G401 (cell line): Measurements from ENCODE around the gene ARID1B. TPM values are rescaled to one million over a fixed set of nuclear protein-coding genes. Genes with fewer than 3 reads are reported as not detected.
A peak's percentile ranks its signal among the peaks of the same experiment; 100 is the strongest.

Source experiments
- DNase-seq: peaks from one replicate; pipeline ENCODE4 v3.0.0-alpha.2; 2015; ENCODE audit warnings: low spot score
- in situ Hi-C: cut with HindIII; loops from 2 replicates; pipeline ENCODE4 v1.10.0; 2016; ENCODE audit warnings: low sequenced_read_pairs, mixed read lengths
- total RNA-seq: library from RNA; depleted of rRNA; stranded (reverse); fragments of >200 nt; shearing (Covaris generic); gene quantifications from 2 replicates; pipeline ENCODE4 v1.2.3, GENCODE V29; 2014; rRNA removed

The ARID1B gene
- total RNA-seq, result 15.0 and 24.3 TPM in 2 replicates

GRCh38 chr6:156776840-156777576 is at the start of gene ARID1B:
ARID1B (plus strand) TSS chr6:156777378; CDS start chr6:156777681, 303 bp downstream.
- in situ Hi-C loops, result no loop called here
- peak; percentile 82 for DNase-seq

GRCh38 chr6:156727715-156728385 is 49.3 kb upstream of the ARID1B start:
- DNase-seq, result no peak
- in situ Hi-C loops, result no loop called here

GRCh38 chr6:156729248-156729647 is 47.9 kb upstream of the ARID1B start:
- DNase-seq, result no peak
- in situ Hi-C loops, result no loop called here

GRCh38 chr6:156731396-156731795 is 45.8 kb upstream of the ARID1B start:
- in situ Hi-C loops, result no loop called here
- DNase-seq, result no peak

GRCh38 chr6:156735751-156736150 is 41.4 kb upstream of the ARID1B start:
- no peak for DNase-seq
- in situ Hi-C loops, result no loop called here

- in situ Hi-C loops, result no loop called here
Observed at GRCh38 chr6:156740604-156741003, 36.6 kb upstream of the ARID1B start.

GRCh38 chr6:156741287-156742073 is 35.7 kb upstream of the ARID1B start:
- in situ Hi-C loops, result no loop called here
- DNase-seq, result no peak

More at GRCh38 chr6:156740604-156741003, 36.6 kb upstream of the ARID1B start:
- no peak for DNase-seq

GRCh38 chr6:156747715-156748114 is 29.5 kb upstream of the ARID1B start:
- no peak for DNase-seq
- in situ Hi-C loops, result no loop called here

GRCh38 chr6:156748504-156748903 is 28.7 kb upstream of the ARID1B start:
- no peak for DNase-seq

GRCh38 chr6:156752666-156753301 is 24.4 kb upstream of the ARID1B start:
- no peak for DNase-seq
- in situ Hi-C loops, result no loop called here

More at GRCh38 chr6:156748504-156748903, 28.7 kb upstream of the ARID1B start:
- in situ Hi-C loops, result no loop called here

- in situ Hi-C loops, result no loop called here
- no peak for DNase-seq
Observed at GRCh38 chr6:156756630-156757610, 20.3 kb upstream of the ARID1B start.

- DNase-seq, result no peak
- in situ Hi-C loops, result no loop called here
Observed at GRCh38 chr6:156757849-156758248, 19.3 kb upstream of the ARID1B start.

GRCh38 chr6:156760377-156760776 is 16.8 kb upstream of the ARID1B start:
- in situ Hi-C loops, result no loop called here
- DNase-seq, result no peak

- DNase-seq, result no peak
- in situ Hi-C loops, result no loop called here
Observed at GRCh38 chr6:156762547-156762946, 14.6 kb upstream of the ARID1B start.

- no peak for DNase-seq
- in situ Hi-C loops, result no loop called here
Observed at GRCh38 chr6:156765117-156765516, 12.1 kb upstream of the ARID1B start.

GRCh38 chr6:156767603-156768467 is 9.3 kb upstream of the ARID1B start:
- no peak for DNase-seq
- in situ Hi-C loops, result no loop called here

- no peak for DNase-seq
- in situ Hi-C loops, result no loop called here
Observed at GRCh38 chr6:156771047-156771446, 6.1 kb upstream of the ARID1B start.
